ENCODE measurements around the gene TNFRSF12A. TPM values are rescaled to one million over a fixed set of nuclear protein-coding genes. Genes with fewer than 3 reads are reported as not detected.
"Not testable (repeated sequence)": the region's sequence is repeated elsewhere in the genome, so short reads cannot be mapped to it uniquely, and the experiment has no call there.

Gene TNFRSF12A
- total and polyA plus RNA-seq, 2 of the 8 experiments (the other 6 are each of a cell fraction or from before 2014, with no cell fraction given): 81.0 to 82.5 TPM

GRCh38 chr16:3055734-3056115 is 35.6 kb downstream of the TNFRSF12A start:
- H3K4ac ChIP-seq (replicated peaks; ENCODE audit: insufficient read length, low read depth, low read length); H3K18ac ChIP-seq (ENCODE audit: extremely low read depth, low read length); H3K27me3 ChIP-seq (replicated peaks in 1 of 4; ENCODE audit: control insufficient read depth in 3 of 4, extremely low read depth in 1 of 4, insufficient read depth in 3 of 4, low read length in 3 of 4); H2AFZ ChIP-seq (ENCODE audit: low read length); DNase-seq (ENCODE audit: low read depth in 1 of 2, low spot score in 2 of 2); H2BK5ac ChIP-seq (ENCODE audit: low read depth, low read length); H3K56ac ChIP-seq (replicated peaks; ENCODE audit: insufficient read length, low read depth, low read length); H3K36me3 ChIP-seq (ENCODE audit: control insufficient read depth in 2 of 4, insufficient read depth in 4 of 4, low read length in 3 of 4); H3K4me2 ChIP-seq (ENCODE audit: insufficient read depth in 1 of 2, low read depth in 2 of 2, low read length in 2 of 2); H3K23ac ChIP-seq (ENCODE audit: insufficient read length); H3K79me1 ChIP-seq (ENCODE audit: low read depth, low read length); H3K14ac ChIP-seq (ENCODE audit: insufficient read length); H3K9ac ChIP-seq (replicated peaks in 1 of 4; ENCODE audit: extremely low read depth in 1 of 4, low read depth in 3 of 4, low read length in 3 of 4); H3K9me3 ChIP-seq (ENCODE audit: insufficient read depth in 2 of 2, low read depth in 1 of 2, low read length in 1 of 2); H3K79me2 ChIP-seq (ENCODE audit: control insufficient read depth in 1 of 2, insufficient read depth in 2 of 2, low read length in 2 of 2); H4K8ac ChIP-seq (ENCODE audit: extremely low read depth, insufficient read depth, low read length); H3K4me3 ChIP-seq (ENCODE audit: extremely low read depth in 1 of 4, insufficient read depth in 2 of 4, low read depth in 3 of 4, low read length in 4 of 4); H3K23me2 ChIP-seq (ENCODE audit: low read depth, low read length); H2BK20ac ChIP-seq (ENCODE audit: low read length); H4K5ac ChIP-seq (ENCODE audit: insufficient read length, low read depth, low read length); H3K27ac ChIP-seq (ENCODE audit: low read depth, low read length); H2BK15ac ChIP-seq (ENCODE audit: low read length); H2AK5ac ChIP-seq (ENCODE audit: low read depth, low read length); FAIRE-seq; H4K91ac ChIP-seq (replicated peaks; ENCODE audit: insufficient read length, low read length); H2BK120ac ChIP-seq (replicated peaks; ENCODE audit: low read depth, low read length); H2BK12ac ChIP-seq (ENCODE audit: low read depth, low read length): not testable (repeated sequence)
- WGBS, 2 experiments (ENCODE audit: extremely low coverage in 1 of 2, insufficient coverage in 1 of 2, insufficient read length in 1 of 2, insufficient replicate concordance in 2 of 2, low coverage in 1 of 2, low lambda C conversion rate in 2 of 2, missing lambda C conversion rate in 1 of 2): 69% methylated on average over 8 of the region's 9 CpGs; no CpG with 5 or more reads in 1 of the 2 experiments
- CTCF ChIA-PET (ENCODE audit: partially characterized antibody): interaction anchor here (0.7 to 6.6 kb wide), 9 partner anchors 8 to 119 kb away, joined by 3 to 88 read pairs (median 4); no protein-coding TSS in a partner anchor
- peaks cover 5 to 17% (median 6%) of the 10 kb centered on the region in 4 experiments; a peak in 6 of 7 replicates for H3K4me1 ChIP-seq (replicated peaks in 1 of 4; ENCODE audit: control insufficient read depth in 3 of 4, insufficient read depth in 4 of 4, low read length in 3 of 4)
- H4K20me1 ChIP-seq (replicated peaks in 1 of 2; ENCODE audit: control insufficient read depth in 1 of 2, insufficient read depth in 2 of 2, low read length in 2 of 2): peaks cover 7 to 13% of the 10 kb centered on the region in 2 experiments
- POLR2A ChIA-PET (ENCODE audit: partially characterized antibody): interaction anchor here (0.8 to 12.7 kb wide), 24 partner anchors 8 to 79 kb away, joined by 3 to 140 read pairs (median 5); partner anchors contain the start of genes CLDN6, HCFC1R1, THOC6 and TNFRSF12A
